Stimulated activated effector memory CD8-positive, alpha-beta T cell treated with anti-CD3 and anti-CD28 coated beads, Interleukin-12 subunit alpha, Interleukin-12 subunit beta, amount 100 ng/mL, for 72 hours (primary cell): Measurements from ENCODE around the gene CD300LD.
A peak's percentile ranks its signal among the peaks of the same experiment; 100 is the strongest.

Experiments used
- ATAC-seq: fragments of 150-1000 bp; cut with Tn5 transposase; 2 replicates; pipeline ENCODE4 v1.10.0; 2021
- DNase-seq, 2 donors: peaks; one replicate each; pipeline ENCODE4 v3.0.0; 2021 to 2022; ENCODE audit warnings: low spot score in 2 of 2
- H3K27ac Mint-ChIP-seq: one replicate; pipeline ENCODE4 v1.8.0; 2022; ENCODE audit warnings: mild to moderate bottlenecking, mixed read lengths
- H3K36me3 Mint-ChIP-seq: one replicate; pipeline ENCODE4 v1.8.0; 2022; ENCODE audit warnings: mild to moderate bottlenecking, mixed read lengths
- H3K4me1 Mint-ChIP-seq: one replicate; pipeline ENCODE4 v1.8.0; 2022; ENCODE audit warnings: mixed read lengths
- H3K4me3 Mint-ChIP-seq: one replicate; pipeline ENCODE4 v1.8.0; 2022; ENCODE audit warnings: mild to moderate bottlenecking, mixed read lengths
- H3K9me3 Mint-ChIP-seq: one replicate; pipeline ENCODE4 v1.8.0; 2022; ENCODE audit warnings: mixed read lengths

The CD300LD gene

GRCh38 chr17:74619077-74619673 lies 27.1 kb upstream of the CD300LD start:
- ATAC-seq, result no peak
- H3K4me1 Mint-ChIP-seq, result no peaks in the 10 kb centered on the region
- no peak overlapping the region for H3K27ac Mint-ChIP-seq
- H3K9me3 Mint-ChIP-seq, result no peaks in the 10 kb centered on the region
- no peak for DNase-seq
- H3K4me3 Mint-ChIP-seq, result no peak overlapping the region
- H3K36me3 Mint-ChIP-seq, result no peaks in the 10 kb centered on the region

GRCh38 chr17:74618451-74618850 lies 26.4 kb upstream of the CD300LD start:
- Mint-ChIP-seq H3K36me3 (no peaks in the 10 kb centered on the region), H3K4me1 (peaks cover 1% of the 10 kb centered on the region)
- ATAC-seq, result no peak

GRCh38 chr17:74616696-74617095 lies 24.6 kb upstream of the CD300LD start:
- ATAC-seq (no peak), DNase-seq (no peak)
- H3K4me1 Mint-ChIP-seq, result peaks cover 15% of the 10 kb centered on the region
- no peaks in the 10 kb centered on the region for H3K9me3 Mint-ChIP-seq
- no peak overlapping the region for H3K27ac Mint-ChIP-seq
- H3K36me3 Mint-ChIP-seq, result no peaks in the 10 kb centered on the region
- no peak overlapping the region for H3K4me3 Mint-ChIP-seq

More at GRCh38 chr17:74618451-74618850, 26.4 kb upstream of the CD300LD start:
- no peaks in the 10 kb centered on the region for H3K9me3 Mint-ChIP-seq
- no peak for DNase-seq
- no peak overlapping the region for H3K27ac Mint-ChIP-seq
- H3K4me3 Mint-ChIP-seq, result no peak overlapping the region

GRCh38 chr17:74612046-74612445 lies 20.0 kb upstream of the CD300LD start:
- H3K4me3 Mint-ChIP-seq, result no peak overlapping the region
- H3K4me1 Mint-ChIP-seq, result peaks cover 15% of the 10 kb centered on the region
- peak overlapping the region; percentile 32 for H3K27ac Mint-ChIP-seq
- DNase-seq (no peak), ATAC-seq (no peak)
- no peaks in the 10 kb centered on the region for H3K9me3 Mint-ChIP-seq
- H3K36me3 Mint-ChIP-seq, result no peaks in the 10 kb centered on the region

GRCh38 chr17:74610108-74610507 lies 18.0 kb upstream of the CD300LD start:
- no peaks in the 10 kb centered on the region for H3K36me3 Mint-ChIP-seq
- H3K4me1 Mint-ChIP-seq, result peaks cover 15% of the 10 kb centered on the region
- no peak for DNase-seq
- no peaks in the 10 kb centered on the region for H3K9me3 Mint-ChIP-seq
- no peak for ATAC-seq
- no peak overlapping the region for H3K4me3 Mint-ChIP-seq
- H3K27ac Mint-ChIP-seq, result no peak overlapping the region

- H3K4me3 Mint-ChIP-seq, result no peak overlapping the region
- no peak overlapping the region for H3K27ac Mint-ChIP-seq
- H3K4me1 Mint-ChIP-seq, result peaks cover 15% of the 10 kb centered on the region
- H3K36me3 Mint-ChIP-seq, result no peaks in the 10 kb centered on the region
- DNase-seq, result no peak
- ATAC-seq, result no peak
- H3K9me3 Mint-ChIP-seq, result no peaks in the 10 kb centered on the region
Measured at GRCh38 chr17:74608511-74608910, 16.4 kb upstream of the CD300LD start.

- peaks cover 8% of the 10 kb centered on the region for H3K4me1 Mint-ChIP-seq
- no peak for ATAC-seq
- no peak overlapping the region for H3K27ac Mint-ChIP-seq
- H3K36me3 Mint-ChIP-seq, result no peaks in the 10 kb centered on the region
- no peak overlapping the region for H3K4me3 Mint-ChIP-seq
- DNase-seq, result no peak
- H3K9me3 Mint-ChIP-seq, result no peaks in the 10 kb centered on the region
Measured at GRCh38 chr17:74607221-74607620, 15.1 kb upstream of the CD300LD start.

- ATAC-seq (no peak), DNase-seq (no peak)
- H3K4me1 Mint-ChIP-seq, result peaks cover 6% of the 10 kb centered on the region
- no peak overlapping the region for H3K4me3 Mint-ChIP-seq
- no peaks in the 10 kb centered on the region for H3K9me3 Mint-ChIP-seq
- no peaks in the 10 kb centered on the region for H3K36me3 Mint-ChIP-seq
- H3K27ac Mint-ChIP-seq, result no peak overlapping the region
Measured at GRCh38 chr17:74606050-74606449, 14.0 kb upstream of the CD300LD start.

GRCh38 chr17:74605361-74605760 lies 13.3 kb upstream of the CD300LD start:
- Mint-ChIP-seq H3K4me1 (peaks cover 6% of the 10 kb centered on the region), H3K27ac (no peak overlapping the region), H3K9me3 (no peaks in the 10 kb centered on the region), H3K4me3 (no peak overlapping the region), H3K36me3 (no peaks in the 10 kb centered on the region)
- DNase-seq (no peak), ATAC-seq (no peak)

GRCh38 chr17:74604761-74605160 lies 12.7 kb upstream of the CD300LD start:
- no peaks in the 10 kb centered on the region for H3K9me3 Mint-ChIP-seq
- no peaks in the 10 kb centered on the region for H3K36me3 Mint-ChIP-seq
- H3K4me1 Mint-ChIP-seq, result peaks cover 6% of the 10 kb centered on the region
- no peak for ATAC-seq
- no peak overlapping the region for H3K4me3 Mint-ChIP-seq
- H3K27ac Mint-ChIP-seq, result no peak overlapping the region
- no peak for DNase-seq

GRCh38 chr17:74604200-74604599 lies 12.1 kb upstream of the CD300LD start:
- peaks cover 6% of the 10 kb centered on the region for H3K4me1 Mint-ChIP-seq
- no peaks in the 10 kb centered on the region for H3K36me3 Mint-ChIP-seq
- no peaks in the 10 kb centered on the region for H3K9me3 Mint-ChIP-seq
- no peak overlapping the region for H3K4me3 Mint-ChIP-seq
- H3K27ac Mint-ChIP-seq, result no peak overlapping the region
- ATAC-seq (no peak), DNase-seq (no peak)

- ATAC-seq (no peak), DNase-seq (no peak)
- no peak overlapping the region for H3K4me3 Mint-ChIP-seq
- H3K27ac Mint-ChIP-seq, result no peak overlapping the region
- H3K4me1 Mint-ChIP-seq, result peaks cover 9% of the 10 kb centered on the region
- no peaks in the 10 kb centered on the region for H3K9me3 Mint-ChIP-seq
- H3K36me3 Mint-ChIP-seq, result no peaks in the 10 kb centered on the region
Measured at GRCh38 chr17:74603746-74604145, 11.7 kb upstream of the CD300LD start.

- Mint-ChIP-seq H3K4me3 (no peak overlapping the region), H3K4me1 (peaks cover 14% of the 10 kb centered on the region), H3K36me3 (no peaks in the 10 kb centered on the region), H3K27ac (no peak overlapping the region), H3K9me3 (no peaks in the 10 kb centered on the region)
- ATAC-seq (no peak), DNase-seq (no peak)
Measured at GRCh38 chr17:74603037-74603635, 11.1 kb upstream of the CD300LD start.

- peak in 1 of 2 donors; percentile 62 for DNase-seq
- ATAC-seq, result peak; percentile 32
- H3K4me1 Mint-ChIP-seq, result peaks cover 14% of the 10 kb centered on the region
- no peaks in the 10 kb centered on the region for H3K9me3 Mint-ChIP-seq
- H3K4me3 Mint-ChIP-seq, result no peak overlapping the region
- no peaks in the 10 kb centered on the region for H3K36me3 Mint-ChIP-seq
- no peak overlapping the region for H3K27ac Mint-ChIP-seq
Measured at GRCh38 chr17:74601944-74602572, 10.0 kb upstream of the CD300LD start.

- Mint-ChIP-seq H3K27ac (no peak overlapping the region), H3K4me3 (no peak overlapping the region), H3K36me3 (no peaks in the 10 kb centered on the region), H3K4me1 (peaks cover 14% of the 10 kb centered on the region), H3K9me3 (no peaks in the 10 kb centered on the region)
- ATAC-seq (no peak), DNase-seq (no peak)
Measured at GRCh38 chr17:74599448-74599939, 7.4 kb upstream of the CD300LD start.

GRCh38 chr17:74599023-74599399 lies 6.9 kb upstream of the CD300LD start:
- Mint-ChIP-seq H3K9me3 (no peaks in the 10 kb centered on the region), H3K36me3 (no peaks in the 10 kb centered on the region), H3K4me1 (peaks cover 14% of the 10 kb centered on the region), H3K27ac (no peak overlapping the region), H3K4me3 (no peak overlapping the region)
- ATAC-seq (no peak), DNase-seq (no peak)
